Urothelium cell line (cell line): ENCODE measurements around the gene HSD17B2.

ENCODE experiments used
- DNase-seq: peaks from one replicate; pipeline ENCODE4 v3.0.0; 2011; ENCODE audit warnings: low spot score, mixed read lengths
- FAIRE-seq: peaks from 2 replicates; lab custom pipeline; 2011; peaks lifted over from hg19 to GRCh38; lab: Jason Lieb, UNC

Gene HSD17B2

DNA sequence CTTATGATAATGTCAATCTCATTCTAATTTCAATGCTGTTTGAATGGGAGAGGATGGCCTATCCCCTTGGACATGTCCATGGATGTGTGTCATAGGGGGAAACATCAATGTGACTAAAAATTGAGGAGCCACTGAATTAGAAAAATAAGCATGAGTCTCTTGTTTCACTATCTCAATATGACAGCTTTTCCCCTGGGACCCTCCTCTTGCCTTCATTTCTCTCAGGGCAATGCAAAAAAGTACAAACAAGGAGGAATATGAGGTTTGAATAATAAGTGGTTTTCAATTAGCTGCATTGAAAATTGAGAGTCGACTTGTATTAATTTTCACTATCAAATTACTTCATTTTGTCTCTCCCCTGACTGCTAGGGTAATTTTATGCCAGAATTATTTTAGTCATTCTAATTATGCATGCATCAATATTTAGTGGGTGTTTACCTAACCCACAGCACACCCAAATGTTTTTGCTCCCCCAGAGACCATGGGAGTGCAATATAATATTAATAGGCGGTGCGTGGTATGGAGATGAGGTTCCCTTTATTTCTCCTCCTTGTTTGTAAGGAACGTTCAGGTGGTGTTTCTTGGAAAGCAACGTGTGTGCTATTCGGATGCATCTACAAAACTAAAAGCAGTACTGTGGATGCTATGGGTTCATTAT is 17.0 kb upstream of the HSD17B2 start:
- no peak for FAIRE-seq
- DNase-seq = no peak

GRCh38 chr16:82019535-82019934 is 15.5 kb upstream of the HSD17B2 start:
- DNase-seq (no peak), FAIRE-seq (no peak)

- FAIRE-seq (no peak), DNase-seq (no peak)
Observed at GRCh38 chr16:82020051-82020450, 15.0 kb upstream of the HSD17B2 start.

DNA sequence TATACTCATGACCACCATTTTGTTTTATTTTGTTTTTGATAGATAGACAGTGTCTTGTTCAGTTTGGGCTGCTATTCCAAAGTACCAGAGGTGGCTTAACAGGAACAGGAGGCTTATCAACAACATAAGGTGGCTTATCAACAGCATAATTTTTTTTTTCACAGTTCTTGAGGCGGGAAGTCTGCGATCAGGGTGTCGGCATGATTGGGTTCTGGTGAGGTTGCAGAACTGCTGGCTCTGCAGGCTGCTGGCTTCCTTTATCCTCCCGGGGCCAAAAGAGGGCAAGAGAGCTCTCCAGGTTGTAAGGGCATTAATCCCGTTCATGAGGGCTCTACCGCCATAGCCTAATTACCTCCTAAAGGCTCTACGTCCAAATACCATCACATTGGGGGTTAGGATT is 11.8 kb upstream of the HSD17B2 start:
- no peak for FAIRE-seq

GRCh38 chr16:82024316-82024715 is 10.7 kb upstream of the HSD17B2 start:
- FAIRE-seq = no peak

More for the DNA sequence above, 11.8 kb upstream of the HSD17B2 start:
- no peak for DNase-seq

GRCh38 chr16:82024883-82025282 is 10.2 kb upstream of the HSD17B2 start:
- DNase-seq (no peak), FAIRE-seq (no peak)

More at GRCh38 chr16:82024316-82024715, 10.7 kb upstream of the HSD17B2 start:
- DNase-seq = no peak

DNA sequence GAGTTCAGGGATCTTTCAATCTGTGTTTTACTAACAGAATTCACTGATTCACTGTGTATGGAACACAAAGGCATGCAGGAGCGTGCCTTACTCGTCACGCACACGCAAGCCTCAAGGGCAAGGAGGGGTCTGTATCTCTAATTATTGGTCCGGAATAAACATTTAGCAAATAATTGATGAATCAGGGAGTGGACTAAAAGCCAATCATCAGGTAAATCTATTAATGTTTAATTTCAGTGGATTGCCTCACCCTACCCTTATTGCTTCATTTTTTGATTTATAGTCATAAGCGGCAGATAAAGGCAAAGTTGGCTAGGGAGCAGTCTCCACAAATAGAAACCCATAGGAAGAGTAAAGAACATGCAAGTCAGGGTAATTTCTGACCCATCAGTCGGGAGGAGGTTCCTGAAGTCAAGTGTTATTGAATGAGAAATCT is 7.4 kb upstream of the HSD17B2 start:
- no peak for FAIRE-seq
- DNase-seq = no peak

GRCh38 chr16:82031116-82032084 is 3.7 kb upstream of the HSD17B2 start:
- DNase-seq (peak; percentile 65), FAIRE-seq (no peak)

DNA sequence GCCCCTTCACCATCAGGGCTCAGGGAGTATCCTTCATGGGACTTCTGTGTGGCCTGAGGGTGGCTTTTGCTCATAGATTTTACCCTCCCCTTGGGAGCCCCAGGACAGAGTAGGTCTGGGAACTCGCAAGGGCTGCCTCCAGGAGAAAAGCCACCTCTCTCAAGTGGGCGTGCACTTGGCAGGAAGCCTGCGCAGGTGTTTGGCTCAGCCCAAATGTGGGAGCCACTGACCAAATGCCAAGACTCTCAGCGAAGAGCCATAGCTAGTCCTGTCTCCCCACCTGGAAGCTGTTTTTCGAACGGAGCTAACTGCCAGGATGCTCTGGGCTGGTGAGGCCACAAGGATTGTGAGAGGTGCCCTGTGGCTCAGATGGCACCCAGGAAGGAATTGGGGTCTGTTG is 2.0 kb upstream of the HSD17B2 start:
- no peak for FAIRE-seq
- no peak for DNase-seq

GRCh38 chr16:82033683-82034300 is 1.3 kb upstream of the HSD17B2 start:
- no peak for DNase-seq

GRCh38 chr16:82037251-82037650 is 2.2 kb downstream of the HSD17B2 start:
- DNase-seq (no peak), FAIRE-seq (no peak)

More at GRCh38 chr16:82033683-82034300, 1.3 kb upstream of the HSD17B2 start:
- no peak for FAIRE-seq

DNA sequence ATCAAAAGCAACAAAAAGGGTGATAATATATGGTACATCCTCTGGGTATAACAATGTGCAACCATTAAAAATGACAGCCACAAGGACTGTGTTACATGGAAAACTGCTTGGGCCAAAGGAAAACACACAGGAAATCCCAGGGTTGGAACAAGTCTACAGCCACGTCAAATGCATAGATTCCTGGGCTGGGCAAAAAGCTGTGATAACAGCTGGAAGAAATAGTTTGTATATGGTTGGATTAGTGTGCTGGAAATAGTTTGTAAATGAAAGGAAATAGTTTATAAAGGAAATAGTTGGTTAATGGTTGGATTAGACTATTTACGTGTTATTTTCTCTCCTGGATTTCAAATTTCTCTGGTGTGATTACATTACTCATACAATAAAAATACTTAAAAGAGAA is 2.6 kb downstream of the HSD17B2 start:
- DNase-seq = no peak
- FAIRE-seq = no peak

GRCh38 chr16:82040296-82040695 is 5.2 kb downstream of the HSD17B2 start:
- DNase-seq (no peak), FAIRE-seq (no peak)

GRCh38 chr16:82041542-82041941 is 6.5 kb downstream of the HSD17B2 start:
- DNase-seq (no peak), FAIRE-seq (no peak)

GRCh38 chr16:82042144-82042543 is 7.1 kb downstream of the HSD17B2 start:
- FAIRE-seq = no peak
- no peak for DNase-seq

DNA sequence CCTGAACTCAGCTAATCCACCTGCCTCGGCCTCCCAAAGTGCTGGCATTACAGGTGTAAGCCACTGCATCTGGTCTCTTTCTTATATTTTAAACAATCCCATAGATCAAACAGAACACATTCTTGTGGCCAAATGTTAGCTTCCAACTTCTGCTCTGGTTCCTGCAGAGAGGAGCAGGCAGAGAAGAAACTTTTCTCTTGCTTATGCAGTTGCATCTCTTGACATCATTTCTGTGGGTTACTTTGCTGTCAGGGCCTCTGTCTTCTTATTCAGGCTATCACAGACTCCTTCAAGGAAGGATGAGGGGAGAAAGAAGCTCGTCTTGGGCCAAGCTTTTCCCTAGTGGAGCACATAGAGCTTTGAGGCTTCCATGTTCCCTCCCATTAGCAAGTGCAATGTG is 7.8 kb downstream of the HSD17B2 start:
- no peak for DNase-seq
- no peak for FAIRE-seq

- no peak for FAIRE-seq
- DNase-seq = no peak
Observed at GRCh38 chr16:82043680-82044584, 8.9 kb downstream of the HSD17B2 start.

- no peak for DNase-seq
- FAIRE-seq = no peak
Observed at GRCh38 chr16:82044585-82044911, 9.5 kb downstream of the HSD17B2 start.

DNA sequence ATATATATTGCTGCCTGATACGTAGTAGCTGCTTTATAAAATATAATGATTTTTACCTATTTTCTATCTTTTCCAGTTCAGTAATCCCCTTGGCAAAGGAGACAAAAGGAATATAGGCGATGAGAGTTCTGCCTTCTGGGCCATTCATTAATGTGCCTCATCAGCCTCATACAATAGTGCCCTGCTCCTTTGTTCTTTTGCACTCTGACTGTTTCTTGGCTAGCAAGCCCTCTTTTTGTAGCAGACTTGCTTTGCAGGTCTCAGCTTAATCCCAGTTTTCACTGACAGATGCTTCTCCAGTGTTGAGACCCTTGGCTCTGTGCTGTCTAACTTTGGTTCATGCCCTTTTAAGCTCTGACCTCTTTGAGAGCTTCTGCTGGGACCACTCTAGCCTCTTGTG is 10.4 kb downstream of the HSD17B2 start:
- DNase-seq (no peak), FAIRE-seq (no peak)

- DNase-seq (no peak), FAIRE-seq (no peak)
Observed at GRCh38 chr16:82046541-82046940, 11.5 kb downstream of the HSD17B2 start.

DNA sequence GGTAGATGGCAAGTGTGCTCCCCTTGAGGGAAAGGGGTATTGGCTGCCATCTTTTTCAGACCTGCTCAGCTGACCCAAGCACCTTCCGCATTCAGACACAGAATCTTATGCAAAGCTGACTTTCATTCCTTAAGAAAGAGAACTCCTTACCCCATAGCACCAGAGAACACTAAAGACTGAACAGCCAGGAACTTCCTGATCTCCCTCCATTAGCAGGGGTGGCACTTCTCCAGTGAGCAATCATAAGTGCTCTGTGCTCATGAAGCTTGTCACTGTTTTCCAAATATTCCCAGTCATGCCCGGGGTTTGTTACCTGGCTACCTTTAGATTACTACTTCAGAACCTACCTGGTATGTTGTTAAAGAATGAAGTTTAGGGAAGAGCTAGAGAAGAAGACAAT is 11.9 kb downstream of the HSD17B2 start:
- no peak for FAIRE-seq
- DNase-seq = no peak
